Measurements from ENCODE around the gene VIP. TPM values are rescaled to one million over a fixed set of nuclear protein-coding genes. Genes with fewer than 3 reads are reported as not detected.
"Not testable (repeated sequence)": the region's sequence is repeated elsewhere in the genome, so short reads cannot be mapped to it uniquely, and the experiment has no call there.

Gene VIP
- total RNA-seq, result 1 to 10 TPM in 1 of 2 donors, under 1 TPM in 1; 0.81 to 1.1 TPM
- polyA plus RNA-seq (ENCODE audit: insufficient read depth, low read depth, low replicate concordance), result 0.79 TPM
- long read RNA-seq, donor 1, result 0 reads
- long read RNA-seq, donor 2, result 0 reads

DNA sequence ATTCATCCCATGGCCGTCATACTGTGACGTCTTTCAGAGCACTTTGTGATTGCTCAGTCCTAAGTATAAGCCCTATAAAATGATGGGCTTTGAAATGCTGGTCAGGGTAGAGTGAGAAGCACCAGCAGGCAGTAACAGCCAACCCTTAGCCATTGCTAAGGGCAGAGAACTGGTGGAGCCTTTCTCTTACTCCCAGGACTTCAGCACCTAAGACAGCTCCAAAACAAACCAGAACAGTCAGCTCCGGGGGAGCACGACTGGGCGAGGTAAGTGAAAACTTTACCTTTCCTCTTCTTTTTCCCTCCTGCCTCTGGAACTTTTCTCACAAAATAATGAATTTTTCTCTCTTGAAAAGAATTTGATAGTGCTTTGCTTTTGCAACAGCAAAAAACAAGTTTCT is at the start of gene VIP:
Gene VIP, plus strand, starts transcription at position 104 of the 400 bp plus-strand sequence. CDS start 1,381 bp downstream, outside the sequence.
- intact Hi-C loops (cut with DNase I; ENCODE audit: low total_unique reads), result no loop called here
- DNase-seq, result no peak
- Histone ChIP-seq H3K4me1 (no peaks in the 10 kb centered on the region), H3K27me3 (no peaks in the 10 kb centered on the region), H3K27ac (no peak within 1 kb of the TSS), H3K4me3 (no peak within 1 kb of the TSS), H3K9me3 (no peaks in the 10 kb centered on the region), H3K36me3 (ENCODE audit: low read depth, missing control alignments) (no peaks in the 10 kb centered on the region)
- TF ChIP-seq CTCF (IDR thresholded peaks at IDR 0.05) (no peak), POLR2A (IDR thresholded peaks at IDR 0.05) (no peak)
- WGBS, 2 donors, result 13 to 18% methylated on average over 5 of the region's 5 CpGs

DNA sequence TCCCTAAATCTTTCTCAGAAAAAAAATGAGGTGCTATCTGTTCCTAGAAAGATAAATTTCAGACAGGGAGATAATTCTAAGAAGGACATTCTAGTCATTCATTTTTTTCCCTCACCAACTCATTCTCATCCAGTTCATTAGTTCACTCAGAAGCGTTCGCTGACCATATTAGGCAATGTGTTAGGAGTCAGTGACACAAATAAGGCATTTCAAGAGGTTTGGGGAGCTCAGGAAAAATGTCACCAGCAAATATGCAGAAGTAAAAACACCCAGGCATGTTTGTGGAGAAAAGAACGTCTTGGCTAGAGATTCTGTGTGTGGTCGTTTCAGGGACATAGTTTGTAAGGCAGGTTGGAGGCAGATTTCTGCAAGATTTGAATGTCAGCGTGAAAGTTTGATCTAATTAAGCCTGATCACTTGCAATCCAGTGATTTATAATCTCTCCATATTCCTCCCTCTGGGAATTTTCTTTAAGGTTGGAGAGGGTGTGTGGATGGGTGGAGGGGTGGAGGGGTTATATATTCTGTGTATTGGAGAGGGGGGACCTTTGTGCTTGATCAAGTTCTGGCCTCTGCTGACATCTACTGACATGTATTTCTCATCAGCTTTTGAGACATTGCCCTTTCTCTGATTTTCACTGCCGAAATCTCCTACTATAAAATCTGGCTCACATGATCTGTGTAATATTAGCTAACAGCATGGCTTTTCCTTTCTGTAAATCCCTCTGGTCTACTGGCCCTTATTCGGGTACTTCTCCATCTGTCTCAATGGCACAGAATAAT is 49.3 kb upstream of the VIP start:
- WGBS, 2 donors, result 45 to 58% methylated on average over 7 of the region's 7 CpGs
- TF ChIP-seq POLR2A (IDR thresholded peaks at IDR 0.05), result no peak
- no peak for TF ChIP-seq CTCF (IDR thresholded peaks at IDR 0.05)
- Histone ChIP-seq H3K27ac (no peak overlapping the region), H3K36me3 (ENCODE audit: low read depth, missing control alignments) (no peaks in the 10 kb centered on the region), H3K4me1 (no peaks in the 10 kb centered on the region), H3K9me3 (no peaks in the 10 kb centered on the region), H3K27me3 (no peaks in the 10 kb centered on the region), H3K4me3 (no peak overlapping the region)
- intact Hi-C loops (cut with DNase I; ENCODE audit: low total_unique reads), result no loop called here
- no peak for DNase-seq

- Histone ChIP-seq H3K27me3 (no peaks in the 10 kb centered on the region), H3K9me3 (no peaks in the 10 kb centered on the region), H3K4me1 (no peaks in the 10 kb centered on the region), H3K36me3 (ENCODE audit: low read depth, missing control alignments) (no peaks in the 10 kb centered on the region), H3K27ac (no peak overlapping the region), H3K4me3 (no peak overlapping the region)
- no peak for TF ChIP-seq CTCF (IDR thresholded peaks at IDR 0.05)
- TF ChIP-seq POLR2A (IDR thresholded peaks at IDR 0.05), result no peak
- 67 to 68% methylated on average over 4 of the region's 4 CpGs for WGBS, 2 donors
- intact Hi-C loops (cut with DNase I; ENCODE audit: low total_unique reads), result no loop called here
- DNase-seq, result no peak
These were observed 48.7 kb upstream of the VIP start for GRCh38 chr6:152701863-152702401.

GRCh38 chr6:152703750-152704149 is 46.8 kb upstream of the VIP start:
- intact Hi-C loops (cut with DNase I; ENCODE audit: low total_unique reads), result not testable (repeated sequence)

GRCh38 chr6:152705327-152705726 is 45.3 kb upstream of the VIP start:
- H3K36me3 ChIP-seq (ENCODE audit: low read depth, missing control alignments), result no peaks in the 10 kb centered on the region
- DNase-seq, result no peak
- H3K4me3 ChIP-seq, result no peak overlapping the region
- H3K4me1 ChIP-seq, result no peaks in the 10 kb centered on the region
- no peaks in the 10 kb centered on the region for H3K27me3 ChIP-seq
- no peaks in the 10 kb centered on the region for H3K9me3 ChIP-seq
- intact Hi-C loops (cut with DNase I; ENCODE audit: low total_unique reads), result no loop called here
- TF ChIP-seq POLR2A (IDR thresholded peaks at IDR 0.05), result no peak
- WGBS, 2 donors, result 89% methylated on average over 2 of the region's 2 CpGs
- H3K27ac ChIP-seq, result no peak overlapping the region

More at GRCh38 chr6:152703750-152704149, 46.8 kb upstream of the VIP start:
- H3K27me3 ChIP-seq; H3K27ac ChIP-seq; H3K4me1 ChIP-seq; DNase-seq; H3K4me3 ChIP-seq; H3K9me3 ChIP-seq; H3K36me3 ChIP-seq (ENCODE audit: low read depth, missing control alignments): not testable (repeated sequence)

Measured in testis (tissue), 5 donors.